DND-41 (cell line): ENCODE measurements around the gene ANO1.

Experiments used
- ATAC-seq: fragments of 200-7000 bp; cut with Tn5 transposase; 3 replicates; pipeline ENCODE4 v1.9.1; 2021; ENCODE audit warnings: low read depth; ENCODE audit not compliant: insufficient read depth
- DNase-seq: peaks from one replicate; pipeline ENCODE4 v3.0.0-alpha.2; 2020
- H2AFZ ChIP-seq: 2 replicates; pipeline ENCODE4 v1.6.0; 2012; ENCODE audit warnings: low read depth, low read length
- H3K27ac ChIP-seq: 2 replicates; pipeline ENCODE4 v1.5.1; 2012; ENCODE audit warnings: low read length, inconsistent platforms
- H3K27me3 ChIP-seq: fragments of 200-600 bp; sonication (generic); 2 replicates; pipeline ENCODE4 v1.6.0; 2012; ENCODE audit warnings: low read length, mild to moderate bottlenecking, inconsistent platforms; ENCODE audit not compliant: insufficient read depth, poor library complexity
- H3K36me3 ChIP-seq: 2 replicates; pipeline ENCODE4 v1.5.1; 2012; ENCODE audit warnings: low read length, inconsistent platforms; ENCODE audit not compliant: insufficient read depth
- H3K4me1 ChIP-seq: 2 replicates; pipeline ENCODE4 v1.5.1; 2012; ENCODE audit warnings: mild to moderate bottlenecking, low read length; ENCODE audit not compliant: insufficient read depth
- H3K4me2 ChIP-seq: 2 replicates; pipeline ENCODE4 v1.6.0; 2012; ENCODE audit warnings: mild to moderate bottlenecking, moderate library complexity, low read length, inconsistent platforms; ENCODE audit not compliant: insufficient read depth
- H3K4me3 ChIP-seq, 2 experiments: fragments of 200-600 bp in 1 of 2; shearing (Covaris generic) in 1 of 2; 2 replicates each; pipeline ENCODE4 v1.5.1; 2012 to 2016; ENCODE audit warnings: inconsistent platforms in 2 of 2, low read length in 2 of 2, mild to moderate bottlenecking in 2 of 2, low read depth in 1 of 2, moderate library complexity in 1 of 2
- H3K79me2 ChIP-seq: 2 replicates; pipeline ENCODE4 v1.6.0; 2012; ENCODE audit warnings: low read length, inconsistent platforms; ENCODE audit not compliant: insufficient read depth
- H3K9ac ChIP-seq: 2 replicates; pipeline ENCODE4 v1.6.0; 2012; ENCODE audit warnings: low read depth, mild to moderate bottlenecking, inconsistent platforms, low read length, moderate library complexity
- H3K9me3 ChIP-seq: 2 replicates; pipeline ENCODE4 v1.5.1; 2012; ENCODE audit warnings: low read length, moderate library complexity, mild to moderate bottlenecking, inconsistent platforms; ENCODE audit not compliant: insufficient read depth, severe bottlenecking
- H4K20me1 ChIP-seq: 2 replicates; pipeline ENCODE4 v1.6.0; 2012; ENCODE audit warnings: low read length; ENCODE audit not compliant: insufficient read depth
- EZH2 ChIP-seq: IDR thresholded peaks from 3 replicates; pipeline ENCODE4 v1.6.1; 2012; ENCODE audit warnings: borderline replicate concordance, low read depth, mild to moderate bottlenecking, moderate library complexity, low read length, inconsistent platforms; ENCODE audit not compliant: severe bottlenecking
- TF ChIP-seq, protein P1 (sequence below): IDR thresholded peaks from 2 replicates; pipeline ENCODE4 v1.5.1; 2012; ENCODE audit warnings: borderline replicate concordance, low read length, moderate library complexity, mild to moderate bottlenecking; ENCODE audit not compliant: poor library complexity, severe bottlenecking; ENCODE audit errors: extremely low read depth

The ANO1 gene

DNA sequence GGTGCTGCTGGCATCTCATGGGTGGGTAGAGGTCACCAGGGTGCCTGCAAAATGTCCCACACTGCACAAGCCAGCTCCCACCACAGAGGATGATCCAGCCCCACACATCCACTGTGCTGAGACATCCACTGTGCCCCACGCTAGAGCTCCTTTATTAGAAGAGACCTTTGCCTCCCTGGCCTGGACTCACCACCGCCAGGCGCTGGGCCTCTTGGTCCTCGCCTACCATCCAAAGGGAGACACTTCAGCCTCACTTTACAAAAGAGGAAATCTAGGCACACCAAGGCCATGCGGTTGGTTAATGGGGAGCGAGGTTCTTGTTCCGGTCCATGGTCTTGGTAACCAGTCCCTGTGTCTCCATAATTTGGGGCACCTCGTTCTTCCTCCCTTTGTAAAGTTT lies 3.4 kb upstream of the ANO1 start:
- no peaks in the 10 kb centered on the region for H3K79me2 ChIP-seq
- H3K27me3 ChIP-seq: peaks cover 12% of the 10 kb centered on the region
- H3K4me2 ChIP-seq: no peak overlapping the region
- TF ChIP-seq, protein P1, sequence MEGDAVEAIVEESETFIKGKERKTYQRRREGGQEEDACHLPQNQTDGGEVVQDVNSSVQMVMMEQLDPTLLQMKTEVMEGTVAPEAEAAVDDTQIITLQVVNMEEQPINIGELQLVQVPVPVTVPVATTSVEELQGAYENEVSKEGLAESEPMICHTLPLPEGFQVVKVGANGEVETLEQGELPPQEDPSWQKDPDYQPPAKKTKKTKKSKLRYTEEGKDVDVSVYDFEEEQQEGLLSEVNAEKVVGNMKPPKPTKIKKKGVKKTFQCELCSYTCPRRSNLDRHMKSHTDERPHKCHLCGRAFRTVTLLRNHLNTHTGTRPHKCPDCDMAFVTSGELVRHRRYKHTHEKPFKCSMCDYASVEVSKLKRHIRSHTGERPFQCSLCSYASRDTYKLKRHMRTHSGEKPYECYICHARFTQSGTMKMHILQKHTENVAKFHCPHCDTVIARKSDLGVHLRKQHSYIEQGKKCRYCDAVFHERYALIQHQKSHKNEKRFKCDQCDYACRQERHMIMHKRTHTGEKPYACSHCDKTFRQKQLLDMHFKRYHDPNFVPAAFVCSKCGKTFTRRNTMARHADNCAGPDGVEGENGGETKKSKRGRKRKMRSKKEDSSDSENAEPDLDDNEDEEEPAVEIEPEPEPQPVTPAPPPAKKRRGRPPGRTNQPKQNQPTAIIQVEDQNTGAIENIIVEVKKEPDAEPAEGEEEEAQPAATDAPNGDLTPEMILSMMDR: no peak
- no peak for TF ChIP-seq EZH2
- H3K27ac ChIP-seq: no peak overlapping the region
- H3K9me3 ChIP-seq: no peaks in the 10 kb centered on the region
- no peaks in the 10 kb centered on the region for H3K36me3 ChIP-seq
- no peak for ATAC-seq
- H3K4me1 ChIP-seq: no peaks in the 10 kb centered on the region
- H2AFZ ChIP-seq: no peak overlapping the region
- H4K20me1 ChIP-seq: no peaks in the 10 kb centered on the region
- H3K9ac ChIP-seq: no peak overlapping the region
- no peak for DNase-seq
- H3K4me3 ChIP-seq: no peak overlapping the region

DNA sequence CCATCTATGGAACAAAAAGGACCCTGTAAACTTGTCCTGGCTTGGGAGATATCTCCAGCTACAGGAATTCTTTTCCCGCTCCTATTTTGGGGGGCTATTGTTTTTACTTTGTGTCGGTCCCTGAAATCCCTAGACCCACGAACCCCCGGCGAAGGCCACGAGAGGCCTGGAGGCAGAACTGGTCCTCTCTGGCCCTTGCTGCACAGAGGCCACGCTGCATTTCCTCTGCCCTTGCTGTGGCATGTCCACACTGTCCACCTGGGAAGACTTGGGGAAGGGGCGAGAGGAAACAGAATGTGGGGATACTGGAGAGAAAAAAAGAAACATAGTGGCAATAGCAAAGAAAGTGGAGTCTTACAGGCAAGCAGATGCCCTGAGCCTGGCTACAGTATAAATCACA lies 2.3 kb upstream of the ANO1 start:
- H3K79me2 ChIP-seq: no peaks in the 10 kb centered on the region
- no peak overlapping the region for H3K4me2 ChIP-seq
- H3K4me3 ChIP-seq: no peak overlapping the region
- no peaks in the 10 kb centered on the region; the same call in 1 of the 2 replicates for H4K20me1 ChIP-seq
- H3K4me1 ChIP-seq: no peaks in the 10 kb centered on the region
- ATAC-seq (no peak), DNase-seq (no peak)
- no peak overlapping the region for H3K9ac ChIP-seq
- no peaks in the 10 kb centered on the region for H3K36me3 ChIP-seq
- no peak overlapping the region for H3K27ac ChIP-seq
- no peaks in the 10 kb centered on the region for H3K9me3 ChIP-seq
- H2AFZ ChIP-seq: no peak overlapping the region
- TF ChIP-seq EZH2: no peak
- TF ChIP-seq, protein P1: no peak
- H3K27me3 ChIP-seq: peaks cover 12% of the 10 kb centered on the region

DNA sequence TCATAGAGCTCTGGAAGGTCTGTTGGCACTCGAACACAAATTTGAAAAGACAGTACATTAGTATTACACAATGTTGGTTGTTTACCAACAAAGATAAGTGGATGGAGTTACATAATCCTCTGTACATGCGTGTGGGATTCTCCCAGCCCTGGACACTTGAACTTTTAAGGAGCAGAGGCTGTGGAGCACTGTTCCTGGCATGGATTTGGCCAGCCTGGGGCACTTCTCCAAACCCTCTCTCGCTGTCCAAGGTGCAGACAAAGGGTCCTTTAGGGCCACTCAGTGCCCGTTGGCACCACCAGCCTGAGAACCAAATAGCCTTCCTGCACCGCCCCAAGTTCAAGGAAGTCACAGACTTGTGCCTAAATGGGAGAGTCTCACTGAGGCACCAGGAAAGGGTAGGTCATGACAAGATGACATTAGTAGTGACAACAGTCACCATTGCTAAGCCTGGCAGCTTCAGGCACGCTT lies 1.6 kb upstream of the ANO1 start:
- Histone ChIP-seq H3K27me3 (peaks cover 12% of the 10 kb centered on the region), H3K4me1 (no peaks in the 10 kb centered on the region), H3K4me2 (no peak overlapping the region), H3K9me3 (no peaks in the 10 kb centered on the region), H3K27ac (no peak overlapping the region), H3K36me3 (no peaks in the 10 kb centered on the region), H3K79me2 (no peaks in the 10 kb centered on the region), H2AFZ (no peak overlapping the region), H3K9ac (no peak overlapping the region), H3K4me3 (no peak overlapping the region), H4K20me1 (no peaks in the 10 kb centered on the region; the same call in 1 of the 2 replicates)
- ATAC-seq (no peak), DNase-seq (no peak)
- no peak for TF ChIP-seq EZH2
- TF ChIP-seq, protein P1: no peak
